GM21367 (cell line): ENCODE results near the gene KRTDAP.

Experiments
- ATAC-seq: cut with Tn5 transposase; IDR thresholded peaks from one replicate; pipeline ENCODE4 v1.9.1; 2021; ENCODE audit not compliant: unreplicated experiment

Gene KRTDAP

GRCh38 chr19:35455616-35456201 lies 34.6 kb downstream of the KRTDAP start:
- no peak for ATAC-seq

- no peak for ATAC-seq
These were observed 35.6 kb downstream of the KRTDAP start for GRCh38 chr19:35454663-35455062.

GRCh38 chr19:35451338-35452096 lies 38.7 kb downstream of the KRTDAP start:
- no peak for ATAC-seq

- ATAC-seq = no peak
These were observed 40.8 kb downstream of the KRTDAP start for GRCh38 chr19:35449359-35450043.

GRCh38 chr19:35447606-35448469 lies 42.4 kb downstream of the KRTDAP start, which contains the start of gene FFAR2:
FFAR2 (plus strand) TSS chr19:35448257; CDS start chr19:35449715, 1,458 bp downstream.
- no peak for ATAC-seq

GRCh38 chr19:35445826-35446593 lies 44.3 kb downstream of the KRTDAP start:
- ATAC-seq = no peak

- no peak for ATAC-seq
These were observed 45.5 kb downstream of the KRTDAP start for GRCh38 chr19:35444735-35445134.

GRCh38 chr19:35442091-35442490 lies 48.2 kb downstream of the KRTDAP start:
- ATAC-seq = no peak

- no peak for ATAC-seq
These were observed 50.3 kb downstream of the KRTDAP start for GRCh38 chr19:35439921-35440320.

- ATAC-seq = no peak
These were observed 51.7 kb downstream of the KRTDAP start for GRCh38 chr19:35438527-35438926.

GRCh38 chr19:35438096-35438495 lies 52.2 kb downstream of the KRTDAP start:
- ATAC-seq = no peak

GRCh38 chr19:35437406-35437951 lies 52.8 kb downstream of the KRTDAP start:
- ATAC-seq = no peak
